NCI-H1417 (cell line): ENCODE data around the gene TMEM239.

ENCODE experiments used
- DNase-seq, 3 experiments: peaks; one replicate each; lab custom pipeline; 2025; lab: John Stamatoyannopoulos, UW

The TMEM239 gene

GRCh38 chr20:2849529-2849928 lies 33.4 kb downstream of the TMEM239 start:
- no peak for DNase-seq

DNA sequence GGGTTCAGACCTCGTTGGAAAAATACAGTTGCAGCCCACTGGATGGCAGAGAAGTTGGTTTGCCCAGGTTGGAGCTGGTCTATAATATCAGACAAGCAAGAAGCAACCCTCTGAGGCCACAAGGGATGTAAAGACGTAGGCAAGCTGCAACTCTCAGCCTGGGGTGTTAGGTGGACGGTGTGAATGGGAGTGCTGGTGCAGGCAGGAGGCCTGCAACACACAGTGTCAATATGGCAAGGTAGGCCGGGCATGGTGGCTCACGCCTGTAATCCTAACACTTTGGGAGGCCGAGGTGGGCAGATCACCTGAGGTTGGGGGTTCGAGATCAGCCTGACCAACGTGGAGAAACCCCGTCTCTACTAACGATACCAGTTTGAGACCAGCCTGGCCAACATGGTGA lies 34.9 kb downstream of the TMEM239 start:
- no peak for DNase-seq

- DNase-seq = no peak
Measured at GRCh38 chr20:2858591-2858990, 42.4 kb downstream of the TMEM239 start.

DNA sequence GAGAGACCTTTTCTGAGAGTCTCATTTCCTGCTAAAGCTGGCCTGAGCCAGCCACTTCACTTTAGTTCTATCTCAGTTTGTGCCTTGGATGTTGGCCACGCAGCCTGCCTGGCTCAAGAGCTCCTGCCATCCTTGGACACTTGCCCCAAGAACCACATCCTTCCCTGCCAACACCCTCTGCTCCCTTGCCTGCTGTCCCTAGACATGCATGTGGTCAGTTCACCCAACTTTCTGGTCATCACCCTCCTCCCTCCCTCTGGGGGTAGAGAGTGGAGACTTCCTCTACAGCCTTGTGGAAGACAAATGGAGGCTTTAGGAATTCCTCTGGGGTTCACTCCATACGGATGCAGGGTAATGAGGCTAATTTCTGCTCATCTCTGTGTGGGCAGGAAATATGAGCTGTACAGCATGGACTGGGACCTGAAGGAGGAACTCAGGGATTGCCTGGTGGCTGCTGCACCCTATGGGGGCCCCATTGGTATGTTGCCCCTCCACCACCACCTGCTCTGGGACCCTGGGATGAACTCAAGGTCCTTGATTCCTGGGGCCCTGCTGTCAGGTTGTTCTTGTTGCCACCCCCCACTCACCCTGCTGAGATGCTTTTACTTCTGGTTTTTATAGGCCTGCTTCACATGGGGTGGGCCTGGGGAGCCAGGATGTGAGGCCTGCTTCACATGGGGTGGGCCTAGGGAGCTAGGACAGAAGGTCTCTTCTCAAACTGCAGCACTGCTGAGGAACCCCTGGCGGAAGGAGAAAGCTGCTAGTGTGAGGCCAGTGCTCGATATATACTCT lies 43.4 kb downstream of the TMEM239 start:
- DNase-seq = no peak

GRCh38 chr20:2864626-2865025 lies 48.5 kb downstream of the TMEM239 start:
- DNase-seq = no peak

DNA sequence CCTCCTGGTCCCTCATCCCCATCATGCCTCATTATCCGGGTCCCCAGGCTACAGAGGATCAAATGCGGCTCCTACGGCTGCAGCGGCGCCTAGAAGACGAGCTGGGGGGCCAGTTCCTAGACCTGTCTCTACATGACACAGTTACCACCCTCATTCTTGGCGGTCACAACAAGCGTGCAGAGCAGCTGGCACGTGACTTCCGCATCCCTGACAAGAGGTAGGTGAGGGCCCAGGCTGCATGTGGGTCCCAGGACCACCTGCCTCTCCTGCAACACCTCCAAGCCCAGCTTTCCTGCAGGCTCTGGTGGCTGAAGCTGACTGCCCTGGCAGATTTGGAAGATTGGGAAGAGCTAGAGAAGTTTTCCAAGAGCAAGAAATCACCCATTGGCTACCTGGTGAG lies 48.9 kb downstream of the TMEM239 start:
- DNase-seq = no peak

DNA sequence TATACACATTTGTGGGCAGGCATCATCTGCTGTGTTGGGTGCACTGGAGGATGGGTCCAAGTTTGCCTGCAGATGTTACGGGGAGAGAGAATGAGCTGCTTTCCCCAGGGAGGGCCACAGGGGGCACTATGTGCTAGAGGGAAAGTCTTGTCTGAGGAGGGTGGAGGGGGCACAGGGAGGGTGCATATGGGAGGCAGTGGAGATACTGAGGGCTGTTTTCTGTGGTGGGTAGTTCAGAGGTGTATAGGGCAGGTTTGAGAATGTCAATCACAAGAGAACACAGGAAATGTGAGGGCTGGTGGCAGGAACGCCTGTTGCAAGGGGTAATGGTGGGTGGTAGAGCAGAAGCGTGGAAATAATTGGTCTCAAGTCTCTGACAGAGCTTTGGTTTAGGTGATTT lies 49.5 kb downstream of the TMEM239 start:
- no peak for DNase-seq

- no peak for DNase-seq
Measured at GRCh38 chr20:2866236-2866635, 50.1 kb downstream of the TMEM239 start.

- no peak for DNase-seq
Measured at GRCh38 chr20:2867081-2867864, 51.1 kb downstream of the TMEM239 start.
